Upper lobe of left lung (tissue), 4 donors: Measurements from ENCODE around the gene TNRC6C.

ENCODE experiments used
- CTCF ChIP-seq, 6 experiments: fragments of 450-650 bp in 4 of 6; fragments of 200-600 bp in 2 of 6; sonication (generic) in 2 of 6; IDR thresholded peaks; one replicate each; pipeline ENCODE4 v1.5.1; 2016 to 2019; ENCODE audit warnings: antibody characterized with exemption in 6 of 6
- EP300 ChIP-seq, 4 donors: sonication (generic); formaldehyde crosslinking; IDR thresholded peaks; one replicate each; pipeline ENCODE4 v1.5.1; 2017; ENCODE audit warnings: antibody characterized with exemption in 4 of 4, control low read depth in 2 of 4
- POLR2A ChIP-seq, 4 donors: fragments of 450-650 bp; IDR thresholded peaks; one replicate each; pipeline ENCODE4 v1.5.1; 2016 to 2017; ENCODE audit warnings: antibody characterized with exemption in 4 of 4, mild to moderate bottlenecking in 2 of 4

- TF ChIP-seq CTCF (IDR thresholded peaks at IDR 0.05) (no peak), POLR2A (IDR thresholded peaks at IDR 0.05) (no peak), EP300 (IDR thresholded peaks at IDR 0.05) (no peak)
Observed at GRCh38 chr17:78125138-78125913, 166.8 kb downstream of the TNRC6C start.
